Measurements from ENCODE around the gene PRLHR. TPM values are rescaled to one million over a fixed set of nuclear protein-coding genes. Genes with fewer than 3 reads are reported as not detected.

PRLHR gene
- total RNA-seq, 4 donors from 2014 or later, result not detected

- Histone ChIP-seq H3K27me3 (peaks cover 36 to 61% (median 45%) of the 10 kb centered on the region in 3 donors), H3K9me3 (no peaks in the 10 kb centered on the region), H3K4me1 (no peaks in the 10 kb centered on the region), H3K36me3 (no peaks in the 10 kb centered on the region), H3K4me3 (no peak overlapping the region), H3K27ac (no peak overlapping the region)
- DNase-seq (no peak), ATAC-seq (no peak)
- intact Hi-C loops (cut with DNase I; ENCODE audit: low total_unique reads), result no loop called here
- in situ Hi-C loops (cut with MboI; ENCODE audit: low sequenced_read_pairs in 4 of 4), result no loop called here
- TF ChIP-seq CTCF (IDR thresholded peaks at IDR 0.05 in 4 of 5, conservative IDR thresholded peaks at IDR 0.05 in 1 of 5) (no peak), POLR2A (IDR thresholded peaks at IDR 0.05) (no peak)
Observed at GRCh38 chr10:118592675-118593330, 2.6 kb downstream of the PRLHR start.

- Histone ChIP-seq H3K9me3 (no peaks in the 10 kb centered on the region), H3K4me1 (no peaks in the 10 kb centered on the region), H3K27ac (no peak overlapping the region), H3K27me3 (peaks cover 12 to 36% (median 22%) of the 10 kb centered on the region in 3 donors), H3K36me3 (no peaks in the 10 kb centered on the region), H3K4me3 (no peak overlapping the region)
- no peak for ATAC-seq
- TF ChIP-seq POLR2A (IDR thresholded peaks at IDR 0.05), result no peak
- TF ChIP-seq CTCF (IDR thresholded peaks at IDR 0.05 in 4 of 5, conservative IDR thresholded peaks at IDR 0.05 in 1 of 5), result no peak
- no peak for DNase-seq
- in situ Hi-C loops (cut with MboI; ENCODE audit: low sequenced_read_pairs in 4 of 4) (no loop called here), intact Hi-C loops (cut with DNase I; ENCODE audit: low total_unique reads) (no loop called here)
Observed at GRCh38 chr10:118590334-118590733, 5.1 kb downstream of the PRLHR start.

- ATAC-seq, result no peak
- Histone ChIP-seq H3K36me3 (no peaks in the 10 kb centered on the region), H3K27ac (no peak overlapping the region), H3K4me3 (no peak overlapping the region), H3K27me3 (peaks cover 0 to 14% (median 8%) of the 10 kb centered on the region in 3 donors), H3K4me1 (no peaks in the 10 kb centered on the region), H3K9me3 (no peaks in the 10 kb centered on the region)
- in situ Hi-C loops (cut with MboI; ENCODE audit: low sequenced_read_pairs in 4 of 4), result no loop called here
- intact Hi-C loops (cut with DNase I; ENCODE audit: low total_unique reads), result no loop called here
- TF ChIP-seq POLR2A (IDR thresholded peaks at IDR 0.05) (no peak), CTCF (IDR thresholded peaks at IDR 0.05 in 4 of 5, conservative IDR thresholded peaks at IDR 0.05 in 1 of 5) (no peak)
- DNase-seq, result no peak
Observed at GRCh38 chr10:118587881-118588651, 7.4 kb downstream of the PRLHR start.

- H3K9me3 ChIP-seq, result no peaks in the 10 kb centered on the region
- ATAC-seq, result no peak
- H3K36me3 ChIP-seq, result no peaks in the 10 kb centered on the region
- in situ Hi-C loops (cut with MboI; ENCODE audit: low sequenced_read_pairs in 4 of 4), result no loop called here
- H3K4me1 ChIP-seq, result no peaks in the 10 kb centered on the region
- no peak for DNase-seq
- TF ChIP-seq POLR2A (IDR thresholded peaks at IDR 0.05), result no peak
- no peak for TF ChIP-seq CTCF (IDR thresholded peaks at IDR 0.05 in 4 of 5, conservative IDR thresholded peaks at IDR 0.05 in 1 of 5)
- intact Hi-C loops (cut with DNase I; ENCODE audit: low total_unique reads), result no loop called here
- H3K4me3 ChIP-seq, result no peak overlapping the region
- H3K27me3 ChIP-seq, result peaks cover 0 to 3% (median 0%) of the 10 kb centered on the region in 3 donors
- H3K27ac ChIP-seq, result no peak overlapping the region
Observed at GRCh38 chr10:118586911-118587310, 8.5 kb downstream of the PRLHR start.
